H9 (cell line): ENCODE data around the gene EML3. TPM values are rescaled to one million over a fixed set of nuclear protein-coding genes. Genes with fewer than 3 reads are reported as not detected.

Experiments
- DNase-seq: peaks from one replicate; pipeline ENCODE4 v3.0.0-alpha.2; 2017
- H2AFZ ChIP-seq: one replicate; pipeline ENCODE4 v1.6.1; 2013; ENCODE audit warnings: mild to moderate bottlenecking, low read length, control low read depth, moderate library complexity
- H2AK5ac ChIP-seq: 2 replicates; pipeline ENCODE4 v1.6.1; 2013; ENCODE audit warnings: low read length, control low read depth, mixed read lengths; ENCODE audit not compliant: insufficient read length
- H2BK120ac ChIP-seq: one replicate; pipeline ENCODE4 v1.6.1; 2013; ENCODE audit warnings: low read depth, mild to moderate bottlenecking, low read length, control low read depth, inconsistent platforms; ENCODE audit not compliant: poor library complexity, severe bottlenecking
- H2BK12ac ChIP-seq: 2 replicates; pipeline ENCODE4 v1.6.1; 2013; ENCODE audit warnings: low read length, control low read depth, mixed read lengths, low read depth; ENCODE audit not compliant: insufficient read length
- H2BK15ac ChIP-seq: 2 replicates; pipeline ENCODE4 v1.6.1; 2013; ENCODE audit warnings: low read depth, low read length, control low read depth
- H2BK20ac ChIP-seq: one replicate; pipeline ENCODE4 v1.6.1; 2013; ENCODE audit warnings: low read depth, mild to moderate bottlenecking, low read length, control low read depth, inconsistent platforms; ENCODE audit not compliant: poor library complexity, severe bottlenecking
- H2BK5ac ChIP-seq: 2 replicates; pipeline ENCODE4 v1.6.1; 2013; ENCODE audit warnings: low read length, control low read depth, mixed read lengths; ENCODE audit not compliant: insufficient read length
- H3K14ac ChIP-seq: 2 replicates; pipeline ENCODE4 v1.6.1; 2013; ENCODE audit warnings: low read length, control low read depth; ENCODE audit not compliant: insufficient read depth
- H3K18ac ChIP-seq: 2 replicates; pipeline ENCODE4 v1.6.1; 2013; ENCODE audit warnings: low read depth, mild to moderate bottlenecking, mixed read lengths, low read length, control low read depth; ENCODE audit not compliant: insufficient read length
- H3K23ac ChIP-seq: 2 replicates; pipeline ENCODE4 v1.6.1; 2013; ENCODE audit warnings: low read length, control low read depth, mixed read lengths, low read depth; ENCODE audit not compliant: insufficient read length
- H3K23me2 ChIP-seq: 2 replicates; pipeline ENCODE4 v1.6.1; 2013; ENCODE audit warnings: low read depth, mild to moderate bottlenecking, mixed read lengths, low read length, control low read depth; ENCODE audit not compliant: insufficient read length, poor library complexity, severe bottlenecking
- H3K27ac ChIP-seq: 2 replicates; pipeline ENCODE4 v1.5.1; 2013; ENCODE audit warnings: low read length, control low read depth, mixed read lengths, low read depth; ENCODE audit not compliant: insufficient read length
- H3K27me3 ChIP-seq: 2 replicates; pipeline ENCODE4 v1.6.1; 2013; ENCODE audit warnings: low read length, control low read depth, inconsistent platforms; ENCODE audit not compliant: insufficient read depth
- H3K4ac ChIP-seq: 2 replicates; pipeline ENCODE4 v1.6.1; 2013; ENCODE audit warnings: low read depth, mild to moderate bottlenecking, control low read depth, inconsistent platforms, low read length, moderate library complexity
- H3K4me1 ChIP-seq: 2 replicates; pipeline ENCODE4 v1.6.1; 2013; ENCODE audit warnings: low read length, control low read depth, inconsistent platforms; ENCODE audit not compliant: insufficient read depth
- H3K4me2 ChIP-seq: 2 replicates; pipeline ENCODE4 v1.6.1; 2013; ENCODE audit warnings: low read length, control low read depth, mixed read lengths; ENCODE audit not compliant: insufficient read length, insufficient read depth
- H3K56ac ChIP-seq: 2 replicates; pipeline ENCODE4 v1.6.1; 2013; ENCODE audit warnings: low read depth, mild to moderate bottlenecking, mixed read lengths, low read length, control low read depth; ENCODE audit not compliant: insufficient read length
- H3K79me1 ChIP-seq: 2 replicates; pipeline ENCODE4 v1.6.1; 2013; ENCODE audit warnings: low read depth, mild to moderate bottlenecking, moderate library complexity, low read length, control low read depth, inconsistent platforms; ENCODE audit not compliant: insufficient read depth, poor library complexity, severe bottlenecking
- H3K79me2 ChIP-seq: 2 replicates; pipeline ENCODE4 v1.6.1; 2013; ENCODE audit warnings: low read length, control low read depth, inconsistent platforms; ENCODE audit not compliant: insufficient read depth
- H3K9ac ChIP-seq: 2 replicates; pipeline ENCODE4 v1.6.1; 2013; ENCODE audit warnings: low read length, control low read depth, mixed read lengths; ENCODE audit not compliant: insufficient read length; ENCODE audit errors: extremely low read depth
- H3K9me3 ChIP-seq: one replicate; pipeline ENCODE4 v1.6.1; 2013; ENCODE audit warnings: low read depth, low read length, inconsistent platforms; ENCODE audit not compliant: control insufficient read depth
- H3T11ph ChIP-seq: one replicate; pipeline ENCODE4 v1.6.1; 2013; ENCODE audit warnings: mild to moderate bottlenecking, low read length, control low read depth, inconsistent platforms
- H4K20me1 ChIP-seq: one replicate; pipeline ENCODE4 v1.6.1; 2013; ENCODE audit not compliant: control insufficient read depth, insufficient read length, insufficient read depth
- H4K5ac ChIP-seq: 2 replicates; pipeline ENCODE4 v1.6.1; 2013; ENCODE audit warnings: low read depth, mild to moderate bottlenecking, mixed read lengths, low read length, control low read depth; ENCODE audit not compliant: insufficient read length
- H4K8ac ChIP-seq: replicated peaks from 2 replicates; pipeline ENCODE4 v1.6.1; 2013; ENCODE audit warnings: low read length, control low read depth, mixed read lengths, low read depth; ENCODE audit not compliant: insufficient read length
- H4K91ac ChIP-seq: 2 replicates; pipeline ENCODE4 v1.6.1; 2013; ENCODE audit warnings: low read depth, mild to moderate bottlenecking, moderate library complexity, mixed read lengths, low read length, control low read depth; ENCODE audit not compliant: insufficient read length
- H3K27ac Mint-ChIP-seq, 3 experiments: 2 replicates in 2 of 3; 3 replicates in 1 of 3; pipeline ENCODE4 v1.8.0; 2020 to 2021; ENCODE audit warnings: mixed read lengths in 3 of 3, mild to moderate bottlenecking in 1 of 3, moderate library complexity in 1 of 3
- H3K27me3 Mint-ChIP-seq: 2 replicates; pipeline ENCODE4 v1.8.0; 2021; ENCODE audit warnings: low read depth, mild to moderate bottlenecking, moderate library complexity, mixed read lengths
- H3K36me3 Mint-ChIP-seq, 3 experiments: 2 replicates in 2 of 3; 3 replicates in 1 of 3; pipeline ENCODE4 v1.8.0; 2020 to 2021; ENCODE audit warnings: low read depth in 3 of 3, mixed read lengths in 3 of 3; ENCODE audit not compliant: insufficient read depth in 1 of 3
- H3K4me1 Mint-ChIP-seq, 2 experiments: 2 replicates each; pipeline ENCODE4 v1.8.0; 2020; ENCODE audit warnings: mixed read lengths in 2 of 2
- H3K4me3 Mint-ChIP-seq, 2 experiments: 2 replicates in 1 of 2; 3 replicates in 1 of 2; pipeline ENCODE4 v1.8.0; 2020 to 2021; ENCODE audit warnings: mild to moderate bottlenecking in 2 of 2, mixed read lengths in 2 of 2, moderate library complexity in 1 of 2
- H3K9me3 Mint-ChIP-seq, 2 experiments: 2 replicates in 1 of 2; 3 replicates in 1 of 2; pipeline ENCODE4 v1.8.0; 2020; ENCODE audit warnings: mild to moderate bottlenecking in 2 of 2, mixed read lengths in 2 of 2, moderate library complexity in 1 of 2
- WGBS: extraction: QIAGEN DNeasy Blood & Tissue Kit; methylation state at CpG from one replicate; pipeline ENCODE4 v1.1.7; 2013; ENCODE audit warnings: missing lambda C conversion rate, low lambda C conversion rate, mixed read lengths; ENCODE audit not compliant: insufficient read length; ENCODE audit errors: extremely low coverage; 5-methylcytosine and 5-hydroxymethylcytosine counted together
- total RNA-seq: library from RNA; stranded (reverse); gene quantifications from 2 replicates; pipeline ENCODE4 v1.2.1, GENCODE V29; 2021
- TF ChIP-seq, protein P1 (sequence below): fragments of 200-600 bp; sonication (generic); conservative IDR thresholded peaks from 3 replicates; pipeline ENCODE4 v1.8.0; 2021; ENCODE audit warnings: antibody characterized with exemption, mild to moderate bottlenecking

The EML3 gene
- total RNA-seq, 1 experiment from 2014 or later: 35.3 TPM

DNA sequence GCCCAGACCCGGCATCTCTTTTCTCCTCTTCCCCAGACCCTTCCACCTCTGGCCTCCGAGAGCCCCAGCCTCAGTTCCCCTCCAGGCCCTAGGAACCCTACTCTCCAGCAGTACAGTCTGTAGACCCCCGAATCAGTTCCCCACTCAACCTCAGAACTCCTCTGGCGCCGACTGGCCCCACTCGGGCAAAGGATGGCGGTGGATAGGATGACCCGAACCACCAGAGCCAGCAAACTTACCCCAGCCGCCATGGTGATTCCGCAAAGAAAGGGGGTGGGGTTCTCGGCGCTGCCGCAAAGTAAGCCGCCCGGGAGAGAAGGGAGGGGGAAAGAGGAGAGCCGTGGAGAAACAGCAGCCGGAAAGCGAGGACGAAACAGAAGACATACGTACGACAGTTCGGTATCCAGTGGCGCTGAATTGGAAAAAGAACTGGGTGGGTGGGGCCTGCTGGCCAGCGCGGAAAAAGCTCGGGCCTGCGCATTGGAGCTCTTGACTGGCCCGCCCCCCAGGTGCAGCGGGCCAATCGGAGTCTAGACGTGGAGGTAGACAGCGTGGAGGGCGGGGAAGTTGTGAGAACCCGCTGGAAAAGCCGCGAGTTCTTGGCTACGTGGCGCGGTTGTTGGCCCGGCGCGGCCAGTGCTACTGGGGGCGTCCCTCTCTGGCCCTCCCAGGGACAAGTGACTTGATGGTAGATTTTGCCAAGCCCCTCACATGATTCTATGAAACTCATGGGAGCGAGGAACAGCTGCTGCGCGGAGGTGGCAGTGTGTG lies 38.8 kb downstream of the EML3 start, which contains the start of gene EEF1G:
Gene EEF1G, minus strand, starts transcription at position 300 of the 771 bp plus-strand sequence. Its CDS starts 49 bp downstream, at position 251.
- H3K9me3 Mint-ChIP-seq: no peaks in the 10 kb centered on the region
- no peak within 1 kb of the TSS for H4K8ac ChIP-seq
- H3K4me3 Mint-ChIP-seq: peak within 1 kb of the TSS; percentile 99 to 100
- no peaks in the 10 kb centered on the region for H3K4me1 ChIP-seq
- peaks cover 38 to 39% of the 10 kb centered on the region in 2 experiments for H3K4me1 Mint-ChIP-seq
- H3K56ac ChIP-seq: no peak within 1 kb of the TSS
- H3K9ac ChIP-seq: peak within 1 kb of the TSS; percentile 92
- H3T11ph ChIP-seq: no peak within 1 kb of the TSS
- H4K91ac ChIP-seq: no peak within 1 kb of the TSS
- H2BK5ac ChIP-seq: peak within 1 kb of the TSS; percentile 74
- H3K27ac Mint-ChIP-seq: peak within 1 kb of the TSS; percentile 95 to 99 (median 99)
- H3K14ac ChIP-seq: peak within 1 kb of the TSS; percentile 86
- no peak within 1 kb of the TSS for H2AFZ ChIP-seq
- H3K9me3 ChIP-seq: no peaks in the 10 kb centered on the region
- no peak within 1 kb of the TSS for H2AK5ac ChIP-seq
- TF ChIP-seq, protein P1, sequence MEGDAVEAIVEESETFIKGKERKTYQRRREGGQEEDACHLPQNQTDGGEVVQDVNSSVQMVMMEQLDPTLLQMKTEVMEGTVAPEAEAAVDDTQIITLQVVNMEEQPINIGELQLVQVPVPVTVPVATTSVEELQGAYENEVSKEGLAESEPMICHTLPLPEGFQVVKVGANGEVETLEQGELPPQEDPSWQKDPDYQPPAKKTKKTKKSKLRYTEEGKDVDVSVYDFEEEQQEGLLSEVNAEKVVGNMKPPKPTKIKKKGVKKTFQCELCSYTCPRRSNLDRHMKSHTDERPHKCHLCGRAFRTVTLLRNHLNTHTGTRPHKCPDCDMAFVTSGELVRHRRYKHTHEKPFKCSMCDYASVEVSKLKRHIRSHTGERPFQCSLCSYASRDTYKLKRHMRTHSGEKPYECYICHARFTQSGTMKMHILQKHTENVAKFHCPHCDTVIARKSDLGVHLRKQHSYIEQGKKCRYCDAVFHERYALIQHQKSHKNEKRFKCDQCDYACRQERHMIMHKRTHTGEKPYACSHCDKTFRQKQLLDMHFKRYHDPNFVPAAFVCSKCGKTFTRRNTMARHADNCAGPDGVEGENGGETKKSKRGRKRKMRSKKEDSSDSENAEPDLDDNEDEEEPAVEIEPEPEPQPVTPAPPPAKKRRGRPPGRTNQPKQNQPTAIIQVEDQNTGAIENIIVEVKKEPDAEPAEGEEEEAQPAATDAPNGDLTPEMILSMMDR: no peak
- H3K36me3 Mint-ChIP-seq: peaks cover 44 to 81% (median 73%) of the 10 kb centered on the region in 3 experiments
- peak; percentile 100 for DNase-seq
- no peak within 1 kb of the TSS for H4K5ac ChIP-seq
- H3K27me3 ChIP-seq: no peaks in the 10 kb centered on the region
- peaks cover 13% of the 10 kb centered on the region for H3K23me2 ChIP-seq
- H2BK12ac ChIP-seq: no peak within 1 kb of the TSS
- H3K4me2 ChIP-seq: peak within 1 kb of the TSS; percentile 98
- H2BK120ac ChIP-seq: no peak within 1 kb of the TSS
- peaks cover 8% of the 10 kb centered on the region for H3K79me1 ChIP-seq
- no peak within 1 kb of the TSS for H2BK20ac ChIP-seq
- H3K27me3 Mint-ChIP-seq: no peaks in the 10 kb centered on the region
- H3K23ac ChIP-seq: no peak within 1 kb of the TSS
- H4K20me1 ChIP-seq: no peaks in the 10 kb centered on the region
- H3K18ac ChIP-seq: peak within 1 kb of the TSS; percentile 66
- no peak within 1 kb of the TSS for H3K4ac ChIP-seq
- no peak within 1 kb of the TSS for H3K27ac ChIP-seq
- WGBS: no CpG with 5 or more reads among the region's 46 CpGs
- H3K79me2 ChIP-seq: peaks cover 12% of the 10 kb centered on the region; the same call in 1 of the 2 replicates
- H2BK15ac ChIP-seq: no peak within 1 kb of the TSS
